BE2C (cell line): Measurements from ENCODE around the gene PCDHAC2.

ENCODE experiments used
- DNase-seq: peaks from one replicate; pipeline ENCODE4 v3.0.0-alpha.2; 2020
- H3K27me3 ChIP-seq: fragments of 250-450 bp; sonication (Bioruptor Pico); 2 replicates; pipeline ENCODE4 v1.5.1; 2020; ENCODE audit warnings: mild to moderate bottlenecking
- H3K36me3 ChIP-seq: fragments of 250-450 bp; sonication (Bioruptor Pico); 2 replicates; pipeline ENCODE4 v1.5.1; 2020; ENCODE audit warnings: mild to moderate bottlenecking
- H3K4me1 ChIP-seq: fragments of 250-450 bp; sonication (Bioruptor Pico); 2 replicates; pipeline ENCODE4 v1.5.1; 2020
- H3K4me3 ChIP-seq: 2 replicates; pipeline ENCODE4 v1.5.1; 2011; ENCODE audit warnings: low read depth, low read length
- H3K9me3 ChIP-seq: fragments of 250-450 bp; sonication (Bioruptor Pico); 2 replicates; pipeline ENCODE4 v1.5.1; 2020
- CTCF ChIP-seq: IDR thresholded peaks from 2 replicates; pipeline ENCODE4 v1.5.1; 2012; ENCODE audit warnings: mild to moderate bottlenecking, low read depth, low read length

The PCDHAC2 gene

GRCh38 chr5:140934964-140935606, 31.2 kb upstream of the PCDHAC2 start:
- DNase-seq, result no peak

GRCh38 chr5:140946578-140946977, 19.7 kb upstream of the PCDHAC2 start:
- DNase-seq, result no peak
- Histone ChIP-seq H3K4me3 (no peak overlapping the region), H3K27me3 (no peaks in the 10 kb centered on the region), H3K36me3 (no peaks in the 10 kb centered on the region), H3K9me3 (no peaks in the 10 kb centered on the region), H3K4me1 (no peaks in the 10 kb centered on the region)
- no peak for TF ChIP-seq CTCF

More at GRCh38 chr5:140934964-140935606, 31.2 kb upstream of the PCDHAC2 start:
- Histone ChIP-seq H3K4me3 (no peak overlapping the region), H3K4me1 (peaks cover 3% of the 10 kb centered on the region; the same call in 1 of the 2 replicates), H3K27me3 (no peaks in the 10 kb centered on the region), H3K9me3 (no peaks in the 10 kb centered on the region), H3K36me3 (no peaks in the 10 kb centered on the region)
- TF ChIP-seq CTCF, result no peak

- Histone ChIP-seq H3K9me3 (no peaks in the 10 kb centered on the region), H3K27me3 (no peaks in the 10 kb centered on the region), H3K4me3 (no peak overlapping the region), H3K4me1 (no peaks in the 10 kb centered on the region), H3K36me3 (no peaks in the 10 kb centered on the region)
- DNase-seq, result no peak
- no peak for TF ChIP-seq CTCF
Measured at GRCh38 chr5:140951636-140952035, 14.6 kb upstream of the PCDHAC2 start.

- no peak for TF ChIP-seq CTCF
- Histone ChIP-seq H3K36me3 (no peaks in the 10 kb centered on the region), H3K9me3 (no peaks in the 10 kb centered on the region), H3K27me3 (no peaks in the 10 kb centered on the region), H3K4me3 (no peak overlapping the region), H3K4me1 (no peaks in the 10 kb centered on the region)
- DNase-seq, result no peak
Measured at GRCh38 chr5:140953234-140953633, 13.0 kb upstream of the PCDHAC2 start.

- H3K9me3 ChIP-seq, result no peaks in the 10 kb centered on the region
- H3K36me3 ChIP-seq, result no peaks in the 10 kb centered on the region
- no peak for DNase-seq
- no peaks in the 10 kb centered on the region for H3K27me3 ChIP-seq
- no peak overlapping the region for H3K4me3 ChIP-seq
- peaks cover 20% of the 10 kb centered on the region for H3K4me1 ChIP-seq
- no peak for TF ChIP-seq CTCF
Measured at GRCh38 chr5:140962190-140962589, 4.1 kb upstream of the PCDHAC2 start.

GRCh38 chr5:140964356-140964755, 1.9 kb upstream of the PCDHAC2 start:
- Histone ChIP-seq H3K9me3 (no peaks in the 10 kb centered on the region), H3K4me3 (no peak overlapping the region), H3K36me3 (no peaks in the 10 kb centered on the region), H3K4me1 (peaks cover 20% of the 10 kb centered on the region), H3K27me3 (no peaks in the 10 kb centered on the region)
- DNase-seq, result peak; percentile 63
- no peak for TF ChIP-seq CTCF
